NCI-H2107 treated with DMSO at 0.1 percent for 48 hours (cell line): ENCODE data around the gene DCTN2.
"Not testable (repeated sequence)": the region's sequence is repeated elsewhere in the genome, so short reads cannot be mapped to it uniquely, and the experiment has no call there.

Experiments
- DNase-seq: peaks from one replicate; lab custom pipeline; 2025; ENCODE audit not compliant: unreplicated experiment; lab: John Stamatoyannopoulos, UW

Gene DCTN2

DNA sequence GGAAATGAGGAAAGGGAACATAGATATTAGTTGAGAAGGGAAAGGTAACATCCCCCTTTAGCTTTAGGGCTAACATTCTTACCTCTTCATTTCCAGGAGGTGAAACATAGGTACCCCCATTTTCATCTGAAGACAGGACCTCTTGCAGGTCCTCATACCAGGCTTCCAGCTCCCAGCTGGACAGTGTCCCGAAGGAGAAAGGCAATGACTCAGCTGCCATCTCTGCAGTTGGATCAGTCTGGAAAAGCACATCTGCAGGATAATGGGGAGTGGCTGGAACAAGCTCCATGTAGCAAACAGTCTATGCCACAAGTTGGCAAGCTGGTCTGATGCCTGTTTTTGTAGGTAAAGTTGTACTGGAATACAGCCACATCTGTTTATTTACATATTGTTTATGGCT lies 29.8 kb downstream of the DCTN2 start:
- no peak for DNase-seq

GRCh38 chr12:57516617-57517153 lies 30.3 kb downstream of the DCTN2 start:
- DNase-seq = no peak

- no peak for DNase-seq
Observed at GRCh38 chr12:57515934-57516541, 31.0 kb downstream of the DCTN2 start.

GRCh38 chr12:57515408-57515933 lies 31.5 kb downstream of the DCTN2 start:
- DNase-seq = no peak

- DNase-seq = peak; percentile 55
Observed at GRCh38 chr12:57514720-57515407, 32.1 kb downstream of the DCTN2 start.

DNA sequence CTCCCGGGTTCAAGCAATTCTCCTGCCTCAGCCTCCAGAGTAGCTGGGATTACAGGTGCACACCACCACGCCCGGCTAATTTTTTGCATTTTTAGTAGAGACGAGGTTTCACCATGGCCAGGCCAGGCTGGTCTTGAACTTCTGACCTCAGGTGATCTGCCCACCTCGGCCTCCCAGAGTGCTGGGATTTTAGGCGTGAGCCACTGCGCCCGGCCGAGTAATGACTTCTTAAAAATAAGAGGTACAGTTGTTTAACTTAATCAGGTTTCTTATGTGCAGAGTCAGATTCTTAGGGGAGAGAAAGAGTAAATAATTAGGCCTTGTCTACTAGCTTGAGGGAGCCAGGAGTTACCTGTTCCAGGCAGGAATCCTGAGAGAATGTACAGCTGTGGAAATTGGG lies 32.7 kb downstream of the DCTN2 start:
- DNase-seq = not testable (repeated sequence)

GRCh38 chr12:57513677-57514076 lies 33.3 kb downstream of the DCTN2 start:
- not testable (repeated sequence) for DNase-seq

DNA sequence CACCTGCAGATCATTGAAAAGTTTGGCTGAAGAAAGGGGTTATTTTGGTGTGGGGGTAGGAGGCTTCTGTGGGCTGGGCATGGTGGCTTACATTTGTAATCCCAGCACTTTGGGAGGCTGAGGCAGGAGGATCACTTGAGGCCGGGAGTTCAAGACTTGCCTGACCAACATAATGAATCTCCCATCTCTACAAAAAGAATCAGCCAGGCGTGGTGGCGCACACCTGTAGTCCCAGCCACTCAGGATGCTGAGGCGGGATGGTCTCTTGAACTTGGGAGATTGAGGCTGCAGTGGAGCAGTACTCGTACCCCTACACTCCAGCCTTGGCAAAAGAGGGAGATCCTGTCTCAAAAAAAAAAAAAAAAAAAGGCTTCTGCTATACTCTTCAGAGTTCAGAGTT lies 33.7 kb downstream of the DCTN2 start:
- DNase-seq = no peak

DNA sequence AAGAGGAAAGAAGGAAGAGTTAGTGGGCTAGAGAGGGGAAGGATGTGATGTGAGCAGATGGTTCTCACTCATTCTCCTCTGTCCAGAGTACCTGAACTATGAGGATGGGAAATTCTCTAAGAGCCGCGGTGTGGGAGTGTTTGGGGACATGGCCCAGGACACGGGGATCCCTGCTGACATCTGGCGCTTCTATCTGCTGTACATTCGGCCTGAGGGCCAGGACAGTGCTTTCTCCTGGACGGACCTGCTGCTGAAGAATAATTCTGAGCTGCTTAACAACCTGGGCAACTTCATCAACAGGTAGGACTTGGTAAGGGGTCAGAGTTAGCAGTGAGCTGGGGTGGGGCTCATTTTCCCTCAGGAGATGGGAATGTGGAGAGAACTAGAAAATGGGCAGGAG lies 34.3 kb downstream of the DCTN2 start:
- DNase-seq = no peak

- no peak for DNase-seq
Observed at GRCh38 chr12:57511588-57512325, 35.2 kb downstream of the DCTN2 start.

GRCh38 chr12:57511161-57511560 lies 35.8 kb downstream of the DCTN2 start:
- DNase-seq = no peak

GRCh38 chr12:57507796-57508195 lies 39.2 kb downstream of the DCTN2 start:
- not testable (repeated sequence) for DNase-seq

- not testable (repeated sequence) for DNase-seq
Observed at GRCh38 chr12:57506541-57506940, 40.5 kb downstream of the DCTN2 start.

DNA sequence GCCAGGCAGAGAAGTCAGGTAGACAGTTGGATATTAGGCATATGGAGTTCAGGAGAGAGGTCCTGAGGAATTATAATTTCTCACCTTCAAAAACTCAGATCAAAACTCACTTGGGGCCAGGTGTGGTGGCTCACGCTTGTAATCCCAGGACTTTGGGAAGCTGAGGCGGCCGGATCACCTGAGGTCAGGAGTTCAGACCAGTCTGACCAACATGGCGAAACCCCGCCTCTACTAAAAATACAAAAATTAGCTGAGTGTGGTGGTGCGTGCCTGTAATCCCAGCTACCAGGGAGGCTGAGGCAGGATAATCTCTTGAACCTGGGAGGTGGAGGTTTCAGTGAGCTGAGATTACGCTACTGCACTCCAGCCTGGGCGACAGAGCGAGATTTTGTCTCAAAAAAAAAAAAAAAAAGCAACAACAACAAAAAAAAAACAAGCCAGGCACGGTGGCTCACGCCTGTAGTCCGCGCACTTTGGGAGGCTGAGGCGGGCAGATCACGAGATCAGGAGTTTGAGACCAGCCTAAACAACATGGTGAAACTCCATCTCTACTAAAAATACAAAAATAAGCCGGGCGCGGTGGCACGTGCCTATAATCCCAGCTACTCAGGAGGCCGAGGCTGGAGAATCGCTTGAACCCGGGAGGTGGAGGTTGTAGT lies 44.6 kb downstream of the DCTN2 start:
- not testable (repeated sequence) for DNase-seq

- DNase-seq = no peak
Observed at GRCh38 chr12:57500213-57500612, 46.8 kb downstream of the DCTN2 start.

DNA sequence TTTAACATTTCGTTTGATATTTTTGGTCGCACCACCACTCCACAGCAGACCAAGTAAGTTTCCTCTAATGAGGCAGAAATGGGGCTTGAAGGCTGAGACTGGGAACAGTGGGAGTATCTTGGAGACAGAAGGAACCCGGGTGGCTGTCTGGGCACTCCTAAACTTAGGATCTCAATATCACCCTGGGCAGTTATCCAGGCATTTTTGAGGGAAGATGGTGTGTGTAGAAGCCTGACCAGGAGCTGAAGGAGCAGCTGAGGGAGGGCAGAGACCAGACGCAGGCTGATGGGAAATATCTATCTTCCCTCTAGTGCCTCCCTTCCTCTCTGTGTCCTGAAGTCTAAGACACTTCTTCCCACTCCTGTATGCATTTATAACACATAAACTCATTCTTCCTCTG lies 48.4 kb downstream of the DCTN2 start:
- no peak for DNase-seq

DNA sequence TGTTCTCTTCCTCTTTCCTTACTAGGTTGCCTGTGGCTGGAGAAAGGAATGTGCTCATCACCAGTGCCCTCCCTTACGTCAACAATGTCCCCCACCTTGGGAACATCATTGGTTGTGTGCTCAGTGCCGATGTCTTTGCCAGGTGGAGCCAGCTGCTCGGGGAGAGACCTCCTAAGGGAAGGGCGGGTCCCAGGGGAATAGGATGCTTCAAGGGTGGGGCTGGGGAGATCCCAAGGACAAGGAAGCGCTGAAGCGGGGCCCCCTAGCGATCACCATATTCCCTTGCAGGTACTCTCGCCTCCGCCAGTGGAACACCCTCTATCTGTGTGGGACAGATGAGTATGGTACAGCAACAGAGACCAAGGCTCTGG lies 48.9 kb downstream of the DCTN2 start:
- DNase-seq = no peak

GRCh38 chr12:57497223-57498131 lies 49.5 kb downstream of the DCTN2 start:
- peak; percentile 53 for DNase-seq

DNA sequence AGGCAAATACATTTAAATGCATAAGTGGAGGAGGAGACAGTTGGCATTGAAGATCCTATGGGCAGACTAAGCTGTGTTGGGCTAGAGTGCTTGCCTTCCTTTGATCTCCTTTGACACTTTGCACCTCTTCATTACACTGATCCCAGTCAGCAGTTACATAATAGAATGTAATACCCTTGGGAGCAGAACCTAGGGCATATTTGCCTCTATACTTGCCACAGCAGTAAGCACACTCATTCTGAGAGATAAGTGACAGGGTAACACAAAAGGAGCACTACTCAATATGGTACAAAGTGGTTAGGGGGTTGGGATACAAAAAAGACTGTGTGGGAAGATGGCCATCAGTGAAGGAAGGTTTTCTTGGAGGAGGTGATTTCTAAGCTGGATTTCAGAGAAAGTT lies 50.2 kb downstream of the DCTN2 start:
- DNase-seq = peak; percentile 85

- not testable (repeated sequence) for DNase-seq
Observed at GRCh38 chr12:57495051-57495701, 51.8 kb downstream of the DCTN2 start.
